Ectodermal cell (in vitro differentiated cells): ENCODE data around the gene CORO7.
"Not testable (repeated sequence)": the region's sequence is repeated elsewhere in the genome, so short reads cannot be mapped to it uniquely, and the experiment has no call there.

Experiments used
- H3K27ac ChIP-seq: 2 replicates; pipeline ENCODE4 v1.7.0; 2013; ENCODE audit warnings: mild to moderate bottlenecking, low read depth, low read length; ENCODE audit not compliant: insufficient read depth, poor library complexity, severe bottlenecking
- H3K27me3 ChIP-seq: 2 replicates; pipeline ENCODE4 v1.7.0; 2013; ENCODE audit warnings: mild to moderate bottlenecking, low read length; ENCODE audit not compliant: insufficient read depth, control insufficient read depth, poor library complexity, severe bottlenecking
- H3K36me3 ChIP-seq: one replicate; pipeline ENCODE4 v1.7.0; 2013; ENCODE audit warnings: low read length; ENCODE audit not compliant: control insufficient read depth, insufficient read depth
- H3K4me1 ChIP-seq: one replicate; pipeline ENCODE4 v1.7.0; 2013; ENCODE audit warnings: low read length; ENCODE audit not compliant: control insufficient read depth, insufficient read depth
- H3K4me3 ChIP-seq: 2 replicates; pipeline ENCODE4 v1.7.0; 2013; ENCODE audit warnings: low read depth, low read length, control low read depth; ENCODE audit not compliant: insufficient read depth
- H3K9me3 ChIP-seq: 2 replicates; pipeline ENCODE4 v1.7.0; 2013; ENCODE audit warnings: mild to moderate bottlenecking, low read length, moderate library complexity; ENCODE audit not compliant: control insufficient read depth
- WGBS, 2 experiments: methylation state at CpG; one replicate each; pipeline ENCODE4 v1.1.7; 2013; ENCODE audit warnings: missing lambda C conversion rate in 2 of 2; 5-methylcytosine and 5-hydroxymethylcytosine counted together

Gene CORO7

DNA sequence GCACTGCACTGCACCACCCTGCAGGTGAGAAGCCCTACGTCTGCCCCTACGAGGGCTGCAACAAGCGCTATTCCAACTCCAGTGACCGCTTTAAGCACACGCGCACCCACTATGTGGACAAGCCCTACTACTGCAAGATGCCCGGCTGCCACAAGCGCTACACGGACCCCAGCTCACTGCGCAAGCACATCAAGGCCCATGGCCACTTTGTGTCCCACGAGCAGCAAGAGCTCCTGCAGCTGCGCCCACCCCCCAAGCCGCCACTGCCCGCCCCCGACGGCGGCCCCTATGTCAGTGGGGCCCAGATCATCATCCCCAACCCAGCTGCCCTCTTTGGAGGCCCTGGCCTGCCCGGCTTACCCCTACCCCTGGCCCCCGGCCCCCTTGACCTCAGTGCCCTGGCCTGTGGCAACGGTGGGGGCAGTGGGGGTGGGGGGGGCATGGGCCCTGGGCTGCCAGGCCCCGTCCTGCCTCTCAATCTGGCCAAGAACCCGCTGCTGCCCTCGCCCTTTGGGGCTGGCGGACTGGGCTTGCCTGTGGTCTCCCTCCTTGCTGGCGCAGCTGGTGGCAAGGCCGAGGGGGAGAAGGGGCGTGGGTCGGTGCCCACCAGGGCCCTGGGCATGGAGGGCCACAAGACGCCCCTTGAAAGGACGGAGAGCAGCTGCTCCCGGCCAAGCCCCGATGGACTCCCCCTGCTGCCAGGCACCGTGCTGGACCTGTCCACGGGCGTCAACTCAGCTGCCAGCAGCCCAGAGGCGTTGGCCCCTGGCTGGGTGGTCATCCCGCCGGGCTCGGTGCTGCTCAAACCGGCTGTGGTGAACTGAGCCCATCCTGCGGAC, 79.5 kb downstream of the CORO7 start:
- 94 to 95% methylated on average over 41 of the region's 41 CpGs for WGBS, 2 experiments
- H3K4me1 ChIP-seq: no peaks in the 10 kb centered on the region
- H3K9me3 ChIP-seq: no peaks in the 10 kb centered on the region
- H3K27ac ChIP-seq: no peak overlapping the region
- H3K27me3 ChIP-seq: no peaks in the 10 kb centered on the region
- peaks cover 7% of the 10 kb centered on the region for H3K36me3 ChIP-seq
- H3K4me3 ChIP-seq: no peak overlapping the region

DNA sequence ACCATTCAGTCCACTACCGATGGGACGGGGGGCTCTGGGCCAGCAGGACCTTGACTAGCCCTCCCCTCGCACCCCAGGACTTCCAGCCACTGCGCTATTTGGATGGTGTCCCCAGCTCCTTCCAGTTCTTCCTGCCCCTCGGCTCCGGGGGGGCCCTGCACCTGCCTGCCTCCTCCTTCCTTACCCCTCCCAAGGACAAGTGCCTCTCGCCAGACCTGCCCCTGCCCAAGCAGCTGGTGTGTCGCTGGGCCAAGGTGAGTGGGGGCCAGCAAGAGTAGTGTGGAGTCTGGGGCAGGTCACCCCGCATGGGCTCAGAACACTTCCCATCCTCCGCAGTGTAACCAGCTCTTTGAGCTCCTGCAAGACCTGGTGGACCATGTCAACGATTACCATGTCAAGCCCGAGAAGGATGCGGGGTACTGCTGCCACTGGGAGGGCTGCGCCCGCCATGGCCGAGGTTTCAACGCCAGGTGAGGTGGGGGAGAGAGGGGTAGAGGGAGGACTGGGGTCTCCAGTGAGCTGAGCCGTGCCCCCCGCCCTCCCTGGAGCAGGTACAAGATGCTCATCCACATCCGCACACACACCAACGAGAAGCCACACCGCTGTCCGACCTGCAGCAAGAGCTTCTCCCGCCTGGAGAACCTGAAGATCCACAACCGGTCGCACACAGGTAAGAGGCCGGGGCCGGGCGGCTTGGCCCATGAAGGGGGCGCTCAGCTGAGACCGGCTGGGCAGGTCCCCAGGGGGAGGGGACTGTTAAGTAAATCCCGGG, 81.5 kb downstream of the CORO7 start:
- WGBS, 2 experiments: 93 to 94% methylated on average over 32 of the region's 32 CpGs
- H3K4me3 ChIP-seq: no peak overlapping the region
- no peaks in the 10 kb centered on the region for H3K9me3 ChIP-seq
- H3K27ac ChIP-seq: no peak overlapping the region
- H3K36me3 ChIP-seq: peaks cover 7% of the 10 kb centered on the region
- no peaks in the 10 kb centered on the region for H3K4me1 ChIP-seq
- H3K27me3 ChIP-seq: no peaks in the 10 kb centered on the region

DNA sequence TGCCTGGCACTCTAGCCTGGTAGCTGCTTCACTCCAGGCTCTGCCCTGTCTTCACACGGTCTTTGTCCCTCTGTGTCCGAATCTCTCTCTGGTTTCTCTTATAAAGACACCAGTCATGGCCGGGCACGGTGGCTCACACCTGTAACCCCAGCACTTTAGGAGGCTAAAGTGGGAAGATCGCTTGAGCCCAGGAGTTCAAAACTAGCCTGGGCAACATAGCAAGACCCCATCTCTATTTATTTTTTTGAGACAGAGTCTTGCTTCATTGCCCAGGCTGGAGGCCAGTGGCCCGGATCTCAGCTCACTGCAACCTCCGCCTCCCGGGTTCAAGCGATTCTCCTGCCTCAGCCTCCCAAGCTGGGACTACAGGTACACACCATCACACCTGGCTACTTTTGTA, 82.7 kb downstream of the CORO7 start:
- H3K4me1 ChIP-seq, H3K27me3 ChIP-seq, H3K9me3 ChIP-seq, H3K27ac ChIP-seq, H3K4me3 ChIP-seq, H3K36me3 ChIP-seq: not testable (repeated sequence)
- 93 to 94% methylated on average over 9 of the region's 9 CpGs for WGBS, 2 experiments

DNA sequence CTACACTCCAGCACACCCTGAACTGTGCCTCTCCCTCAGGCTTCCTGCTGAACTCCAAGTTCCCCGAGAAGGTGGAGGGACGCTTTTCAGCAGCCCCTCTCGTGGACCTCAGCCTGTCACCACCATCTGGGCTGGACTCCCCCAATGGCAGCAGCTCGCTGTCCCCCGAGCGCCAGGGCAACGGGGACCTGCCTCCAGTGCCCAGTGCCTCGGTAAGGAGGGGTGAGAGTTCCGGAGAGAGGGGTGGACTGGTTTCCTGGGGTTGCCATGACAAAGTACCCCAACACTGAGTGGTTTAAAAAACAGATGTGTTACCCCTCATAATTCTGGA, 83.1 kb downstream of the CORO7 start:
- WGBS, 2 experiments: 96% methylated on average over 9 of the region's 9 CpGs
- Histone ChIP-seq H3K27me3 (no peaks in the 10 kb centered on the region), H3K36me3 (peaks cover 7% of the 10 kb centered on the region), H3K4me1 (peaks cover 7% of the 10 kb centered on the region), H3K9me3 (no peaks in the 10 kb centered on the region), H3K4me3 (no peak overlapping the region), H3K27ac (no peak overlapping the region)

DNA sequence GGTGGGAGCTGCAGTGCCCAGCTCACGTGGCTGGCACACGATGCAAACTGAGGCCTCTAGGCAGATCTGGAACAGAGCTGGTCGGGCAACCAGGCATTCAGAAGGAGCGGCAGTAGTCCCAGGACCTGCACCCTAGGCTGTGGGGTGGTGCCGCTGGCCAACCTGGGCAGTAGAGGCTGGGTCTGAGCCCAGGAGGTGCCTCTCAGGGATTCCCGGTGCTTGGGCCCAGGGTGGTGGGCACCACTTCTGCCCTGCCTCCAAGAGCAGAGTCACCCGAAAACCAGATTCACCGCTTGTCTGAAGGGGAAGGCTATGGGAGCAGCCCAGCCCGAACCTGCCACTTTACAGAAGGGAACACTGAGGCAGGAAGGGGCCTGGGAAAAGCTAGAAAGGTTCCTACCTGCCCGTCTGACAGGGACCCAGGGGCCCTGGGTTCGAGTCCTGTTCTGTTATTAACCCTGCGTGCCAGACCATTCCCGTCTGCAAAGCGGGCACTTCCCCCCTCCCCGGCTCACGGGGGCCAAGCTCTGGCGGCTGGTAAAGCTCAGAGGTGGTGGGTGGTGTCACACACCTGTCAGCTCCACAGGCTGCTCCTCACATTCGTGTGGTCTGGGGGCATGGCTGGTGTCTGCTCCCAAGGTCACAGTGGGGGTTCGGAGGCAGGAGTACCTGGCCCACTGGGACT, 83.6 kb downstream of the CORO7 start:
- Histone ChIP-seq H3K9me3 (no peaks in the 10 kb centered on the region), H3K36me3 (peaks cover 7% of the 10 kb centered on the region), H3K4me1 (peaks cover 12% of the 10 kb centered on the region), H3K4me3 (no peak overlapping the region), H3K27me3 (no peaks in the 10 kb centered on the region), H3K27ac (no peak overlapping the region)
- WGBS, 2 experiments: 93 to 94% methylated on average over 19 of the region's 19 CpGs

DNA sequence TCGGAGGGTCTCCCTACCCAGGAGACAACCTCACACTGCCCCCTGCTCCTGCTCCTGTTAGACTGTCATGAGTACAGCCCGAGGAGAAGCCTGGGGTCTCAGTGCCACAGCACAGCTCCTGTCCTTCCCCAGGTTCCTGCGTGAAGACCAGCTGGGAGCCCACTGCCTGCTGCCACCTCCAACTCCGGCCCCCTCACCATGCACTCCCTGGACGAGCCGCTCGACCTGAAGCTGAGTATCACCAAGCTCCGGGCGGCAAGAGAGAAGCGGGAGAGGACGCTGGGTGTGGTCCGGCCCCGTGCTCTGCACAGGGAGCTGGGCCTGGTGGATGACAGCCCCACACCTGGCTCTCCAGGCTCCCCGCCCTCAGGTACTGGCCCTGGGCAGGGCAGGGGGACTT, 84.3 kb downstream of the CORO7 start:
- peaks cover 7% of the 10 kb centered on the region for H3K36me3 ChIP-seq
- 93 to 95% methylated on average over 14 of the region's 14 CpGs for WGBS, 2 experiments
- H3K4me1 ChIP-seq: peaks cover 13% of the 10 kb centered on the region
- no peak overlapping the region for H3K4me3 ChIP-seq
- H3K27me3 ChIP-seq: no peaks in the 10 kb centered on the region
- H3K27ac ChIP-seq: no peak overlapping the region
- H3K9me3 ChIP-seq: no peaks in the 10 kb centered on the region

DNA sequence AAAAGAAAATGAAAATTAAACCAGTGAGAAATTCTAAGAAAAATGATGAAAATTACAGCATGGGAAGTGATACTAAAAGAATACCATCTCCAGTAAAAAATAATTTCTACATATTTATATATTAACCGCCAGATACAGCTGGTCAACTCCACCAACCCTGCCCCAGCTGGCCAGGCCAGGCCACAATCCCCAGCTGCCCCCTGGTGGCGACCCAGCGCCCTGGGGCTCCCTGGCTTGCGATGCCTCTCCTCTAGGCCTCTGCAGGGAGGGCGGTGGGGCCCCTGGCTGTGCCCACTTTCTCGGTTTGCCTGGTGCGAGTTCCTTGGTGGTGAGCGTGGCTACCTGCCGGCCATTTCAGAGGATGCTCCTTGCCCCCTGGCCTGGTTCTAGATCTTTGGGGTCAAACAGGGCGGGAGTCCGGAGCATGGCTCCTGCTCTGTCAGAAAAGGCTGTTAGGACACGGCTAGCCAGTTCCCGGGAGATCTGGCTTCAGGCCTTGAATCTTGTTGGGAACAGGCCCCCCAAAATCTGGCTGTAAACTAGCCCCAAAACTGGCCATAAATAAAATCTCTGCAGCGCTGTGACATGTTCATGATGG, 86.0 kb downstream of the CORO7 start:
- H3K27ac ChIP-seq: no peak overlapping the region
- peaks cover 7% of the 10 kb centered on the region for H3K36me3 ChIP-seq
- no peaks in the 10 kb centered on the region for H3K9me3 ChIP-seq
- peaks cover 13% of the 10 kb centered on the region for H3K4me1 ChIP-seq
- 69 to 70% methylated on average over 14 of the region's 14 CpGs for WGBS, 2 experiments
- no peak overlapping the region for H3K4me3 ChIP-seq
- H3K27me3 ChIP-seq: no peaks in the 10 kb centered on the region

DNA sequence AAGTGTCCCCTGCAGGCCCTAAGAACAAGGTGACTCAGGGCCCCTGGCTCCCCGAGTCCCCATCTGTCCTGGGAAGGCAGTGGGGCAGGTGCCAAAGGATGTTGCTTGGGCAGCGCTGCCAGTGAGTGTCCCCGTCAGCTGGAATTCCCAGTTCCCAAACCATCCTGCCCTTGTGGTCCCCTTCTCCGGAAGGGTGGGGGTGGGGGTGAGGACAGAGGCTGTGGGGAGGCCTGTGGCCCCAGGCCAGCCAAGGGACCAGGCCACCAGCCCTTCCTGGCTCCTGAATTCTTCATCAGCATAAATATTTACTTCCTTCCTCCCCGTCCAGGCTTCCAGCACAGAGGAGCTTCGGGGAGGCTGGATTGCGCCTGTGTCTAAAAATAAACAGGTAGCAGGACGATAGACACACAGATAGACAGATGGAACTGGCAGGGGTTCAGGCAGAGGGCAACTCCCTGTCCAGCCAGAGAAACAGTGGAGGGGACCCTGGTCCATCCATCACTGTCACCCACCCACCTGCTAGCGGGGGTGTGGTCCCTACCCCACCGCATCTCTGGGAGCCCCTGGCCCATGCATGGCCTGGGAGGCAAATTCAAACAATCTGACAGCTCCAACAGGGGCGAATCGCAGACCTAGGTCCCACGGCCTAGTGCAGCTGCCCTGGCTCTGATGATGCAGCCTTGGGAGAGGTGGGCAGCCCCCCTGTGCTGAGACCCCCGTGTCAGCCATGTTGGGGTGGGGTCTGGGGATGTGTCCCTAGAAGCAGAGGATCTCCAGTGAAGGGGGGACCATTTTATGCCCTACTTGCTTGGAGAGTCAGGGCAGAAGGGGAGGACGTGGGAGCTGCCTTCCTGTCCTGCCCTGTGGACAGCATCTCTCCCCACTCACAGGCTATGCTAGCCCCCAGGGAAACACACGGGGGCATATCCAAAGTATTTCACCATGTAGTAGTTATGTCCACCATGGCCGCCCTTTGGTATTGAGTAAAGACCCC, 87.3 kb downstream of the CORO7 start:
- no peak overlapping the region for H3K27ac ChIP-seq
- peaks cover 13% of the 10 kb centered on the region for H3K4me1 ChIP-seq
- no peaks in the 10 kb centered on the region for H3K9me3 ChIP-seq
- H3K27me3 ChIP-seq: no peaks in the 10 kb centered on the region
- H3K36me3 ChIP-seq: no peaks in the 10 kb centered on the region
- 90 to 91% methylated on average over 17 of the region's 17 CpGs for WGBS, 2 experiments
- no peak overlapping the region for H3K4me3 ChIP-seq

DNA sequence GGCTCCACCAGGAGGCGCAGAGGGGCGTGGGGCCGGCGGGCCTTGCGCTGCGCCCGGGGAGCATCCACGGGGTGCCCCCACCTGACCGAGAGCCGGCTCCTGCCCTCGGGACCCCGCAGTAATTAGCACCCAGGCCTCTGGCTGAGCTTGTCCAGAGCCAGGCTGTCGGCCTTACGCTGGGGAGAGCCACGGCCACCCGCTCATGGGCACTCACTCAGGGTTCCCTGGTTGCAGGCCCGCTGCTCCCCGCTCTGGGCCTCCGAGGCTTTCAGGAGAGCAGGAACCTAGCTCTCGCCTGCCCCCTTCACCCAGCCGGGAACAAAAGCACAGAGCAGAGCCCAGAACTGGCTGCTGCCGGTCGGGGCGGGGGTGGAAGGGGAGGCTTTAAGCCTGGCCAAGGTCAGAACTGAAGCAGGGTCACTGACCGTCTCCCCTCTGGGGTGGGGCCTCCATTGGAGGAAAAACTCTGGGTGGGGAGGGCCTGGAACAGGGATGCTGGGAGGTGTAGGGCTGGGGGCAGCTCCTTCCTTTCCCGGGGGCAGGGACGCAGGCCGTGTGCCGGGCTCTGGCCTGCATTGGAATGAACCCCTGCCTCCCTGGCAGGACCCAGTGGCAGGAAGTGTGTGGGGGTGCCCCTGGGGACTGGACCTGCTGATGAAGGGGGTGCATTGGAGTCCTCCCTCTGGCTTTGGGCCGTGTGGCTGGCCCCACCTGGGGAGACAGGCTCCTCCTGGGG, 88.2 kb downstream of the CORO7 start:
- 13% methylated on average over 30 of the region's 30 CpGs for WGBS, 2 experiments
- Histone ChIP-seq H3K36me3 (no peaks in the 10 kb centered on the region), H3K9me3 (no peaks in the 10 kb centered on the region), H3K27ac (no peak overlapping the region), H3K27me3 (no peaks in the 10 kb centered on the region), H3K4me3 (peak overlapping the region; percentile 32), H3K4me1 (peaks cover 16% of the 10 kb centered on the region)
